HAP-1 (cell line): ENCODE data around the gene SORCS2.
A peak's percentile ranks its signal among the peaks of the same experiment; 100 is the strongest.

Experiments used
- DNase-seq, 2 experiments: peaks; one replicate each; pipeline ENCODE4 v3.0.0-alpha.2; 2016 to 2020; ENCODE audit warnings: low spot score in 2 of 2
- H3K27me3 ChIP-seq: fragments of 250-450 bp; sonication (Bioruptor Pico); 2 replicates; pipeline ENCODE4 v1.5.1; 2020; ENCODE audit warnings: low read depth, mild to moderate bottlenecking, moderate library complexity
- H3K36me3 ChIP-seq: fragments of 250-450 bp; sonication (Bioruptor Pico); replicated peaks from 2 replicates; pipeline ENCODE4 v1.5.1; 2020; ENCODE audit warnings: mild to moderate bottlenecking
- H3K4me1 ChIP-seq: fragments of 250-450 bp; sonication (Bioruptor Pico); 2 replicates; pipeline ENCODE4 v1.5.1; 2020; ENCODE audit warnings: mild to moderate bottlenecking
- H3K4me3 ChIP-seq: fragments of 250-450 bp; sonication (Bioruptor Pico); 2 replicates; pipeline ENCODE4 v1.5.1; 2020; ENCODE audit warnings: mild to moderate bottlenecking, moderate library complexity
- H3K9me3 ChIP-seq: fragments of 250-450 bp; sonication (Bioruptor Pico); 2 replicates; pipeline ENCODE4 v1.5.1; 2020; ENCODE audit warnings: mild to moderate bottlenecking, moderate library complexity
- in situ Hi-C: fragments of 300-500 bp; cut with MboI; formaldehyde crosslinking; loops from 3 replicates; pipeline ENCODE4 v1.14.3; 2020; ENCODE audit warnings: low sequenced_read_pairs, inconsistent platforms, mixed read lengths

SORCS2 gene

GRCh38 chr4:7233601-7234000 lies 41.3 kb downstream of the SORCS2 start:
- no peaks in the 10 kb centered on the region for H3K36me3 ChIP-seq
- H3K27me3 ChIP-seq: no peaks in the 10 kb centered on the region
- no peaks in the 10 kb centered on the region for H3K4me1 ChIP-seq
- DNase-seq: no peak
- H3K4me3 ChIP-seq: no peak overlapping the region
- no peaks in the 10 kb centered on the region for H3K9me3 ChIP-seq
- in situ Hi-C loops: no loop called here

GRCh38 chr4:7234355-7235029 lies 42.2 kb downstream of the SORCS2 start:
- H3K4me3 ChIP-seq: no peak overlapping the region
- H3K27me3 ChIP-seq: no peaks in the 10 kb centered on the region
- DNase-seq: no peak
- H3K36me3 ChIP-seq: no peaks in the 10 kb centered on the region
- H3K9me3 ChIP-seq: no peaks in the 10 kb centered on the region
- H3K4me1 ChIP-seq: no peaks in the 10 kb centered on the region
- in situ Hi-C loops: no loop called here

- Histone ChIP-seq H3K4me1 (no peaks in the 10 kb centered on the region), H3K27me3 (0 out of 2 replicates have a peak, but pooled peaks cover 2% of the 10 kb centered on the region), H3K36me3 (no peaks in the 10 kb centered on the region), H3K4me3 (no peak overlapping the region), H3K9me3 (no peaks in the 10 kb centered on the region)
- DNase-seq: no peak
- in situ Hi-C loops: no loop called here
Observed at GRCh38 chr4:7235030-7235380, 42.7 kb downstream of the SORCS2 start.

- Histone ChIP-seq H3K27me3 (0 out of 2 replicates have a peak, but pooled peaks cover 3% of the 10 kb centered on the region), H3K4me1 (no peaks in the 10 kb centered on the region), H3K4me3 (no peak overlapping the region), H3K36me3 (no peaks in the 10 kb centered on the region), H3K9me3 (no peaks in the 10 kb centered on the region)
- no peak for DNase-seq
- in situ Hi-C loops: no loop called here
Observed at GRCh38 chr4:7236847-7237246, 44.5 kb downstream of the SORCS2 start.

- no peak for DNase-seq
- Histone ChIP-seq H3K36me3 (no peaks in the 10 kb centered on the region), H3K27me3 (0 out of 2 replicates have a peak, but pooled peaks cover 3% of the 10 kb centered on the region), H3K4me1 (no peaks in the 10 kb centered on the region), H3K9me3 (no peaks in the 10 kb centered on the region), H3K4me3 (no peak overlapping the region)
- in situ Hi-C loops: no loop called here
Observed at GRCh38 chr4:7237873-7238272, 45.5 kb downstream of the SORCS2 start.

GRCh38 chr4:7238300-7238960 lies 46.1 kb downstream of the SORCS2 start:
- in situ Hi-C loops: no loop called here
- H3K36me3 ChIP-seq: no peaks in the 10 kb centered on the region
- peak in 1 of 2 experiments; percentile 21 for DNase-seq
- no peak overlapping the region for H3K4me3 ChIP-seq
- no peaks in the 10 kb centered on the region for H3K9me3 ChIP-seq
- H3K4me1 ChIP-seq: no peaks in the 10 kb centered on the region
- 0 out of 2 replicates have a peak, but pooled peaks cover 3% of the 10 kb centered on the region for H3K27me3 ChIP-seq

GRCh38 chr4:7239101-7239820 lies 46.9 kb downstream of the SORCS2 start:
- no peaks in the 10 kb centered on the region for H3K9me3 ChIP-seq
- DNase-seq: no peak
- in situ Hi-C loops: no loop called here
- no peak overlapping the region for H3K4me3 ChIP-seq
- H3K4me1 ChIP-seq: no peaks in the 10 kb centered on the region
- 0 out of 2 replicates have a peak, but pooled peaks cover 5% of the 10 kb centered on the region for H3K27me3 ChIP-seq
- H3K36me3 ChIP-seq: no peaks in the 10 kb centered on the region

GRCh38 chr4:7239844-7240243 lies 47.5 kb downstream of the SORCS2 start:
- DNase-seq: no peak
- H3K4me3 ChIP-seq: no peak overlapping the region
- in situ Hi-C loops: no loop called here
- no peaks in the 10 kb centered on the region for H3K9me3 ChIP-seq
- H3K4me1 ChIP-seq: no peaks in the 10 kb centered on the region
- 0 out of 2 replicates have a peak, but pooled peaks cover 5% of the 10 kb centered on the region for H3K27me3 ChIP-seq
- no peaks in the 10 kb centered on the region for H3K36me3 ChIP-seq

GRCh38 chr4:7240306-7240705 lies 48.0 kb downstream of the SORCS2 start:
- in situ Hi-C loops: no loop called here

GRCh38 chr4:7241597-7242125 lies 49.3 kb downstream of the SORCS2 start:
- Histone ChIP-seq H3K36me3 (no peaks in the 10 kb centered on the region), H3K4me1 (no peaks in the 10 kb centered on the region), H3K4me3 (no peak overlapping the region), H3K27me3 (peaks cover 9% of the 10 kb centered on the region), H3K9me3 (no peaks in the 10 kb centered on the region)
- DNase-seq: no peak
- in situ Hi-C loops: no loop called here

More at GRCh38 chr4:7240306-7240705, 48.0 kb downstream of the SORCS2 start:
- H3K27me3 ChIP-seq: peaks cover 6% of the 10 kb centered on the region; the same call in 1 of the 2 replicates
- no peak overlapping the region for H3K4me3 ChIP-seq
- DNase-seq: peak in 1 of 2 experiments; percentile 19
- H3K36me3 ChIP-seq: no peaks in the 10 kb centered on the region
- H3K4me1 ChIP-seq: no peaks in the 10 kb centered on the region
- no peaks in the 10 kb centered on the region for H3K9me3 ChIP-seq

GRCh38 chr4:7242766-7243165 lies 50.4 kb downstream of the SORCS2 start:
- in situ Hi-C loops: no loop called here
- no peaks in the 10 kb centered on the region for H3K36me3 ChIP-seq
- no peak for DNase-seq
- H3K9me3 ChIP-seq: no peaks in the 10 kb centered on the region
- no peaks in the 10 kb centered on the region for H3K4me1 ChIP-seq
- H3K27me3 ChIP-seq: peaks cover 9% of the 10 kb centered on the region
- no peak overlapping the region for H3K4me3 ChIP-seq

GRCh38 chr4:7243609-7244330 lies 51.4 kb downstream of the SORCS2 start:
- Histone ChIP-seq H3K36me3 (no peaks in the 10 kb centered on the region), H3K4me3 (no peak overlapping the region), H3K4me1 (no peaks in the 10 kb centered on the region), H3K9me3 (no peaks in the 10 kb centered on the region), H3K27me3 (peaks cover 9% of the 10 kb centered on the region)
- in situ Hi-C loops: no loop called here
- no peak for DNase-seq

- Histone ChIP-seq H3K36me3 (no peaks in the 10 kb centered on the region), H3K9me3 (no peaks in the 10 kb centered on the region), H3K4me1 (no peaks in the 10 kb centered on the region), H3K4me3 (no peak overlapping the region), H3K27me3 (peaks cover 9% of the 10 kb centered on the region)
- in situ Hi-C loops: no loop called here
- DNase-seq: no peak
Observed at GRCh38 chr4:7244331-7244665, 52.0 kb downstream of the SORCS2 start.
